RWPE1 (cell line): ENCODE data around the gene CFAP74.

Experiments
- CTCF ChIA-PET: fragments of 350-600 bp; sonication (Branson Sonifier 250); formaldehyde crosslinking; extraction: SDS; loops from one replicate; lab custom pipeline; 2021; lab: Yijun Ruan, JAX
- POLR2A ChIA-PET: fragments of 400-600 bp; formaldehyde crosslinking; extraction: SDS; loops from one replicate; lab custom pipeline; 2020; ENCODE audit warnings: antibody characterized with exemption; ENCODE audit not compliant: low non-redundant PET; lab: Yijun Ruan, JAX
- DNase-seq: peaks from one replicate; pipeline ENCODE4 v3.0.0; 2012; ENCODE audit warnings: low spot score
- H3K27ac ChIP-seq: fragments of 450-650 bp; 2 replicates; pipeline ENCODE4 v1.5.1; 2017
- CTCF ChIP-seq: fragments of 450-650 bp; conservative IDR thresholded peaks from 2 replicates; pipeline ENCODE4 v1.5.1; 2017; ENCODE audit warnings: low read depth, mild to moderate bottlenecking

Gene CFAP74

DNA sequence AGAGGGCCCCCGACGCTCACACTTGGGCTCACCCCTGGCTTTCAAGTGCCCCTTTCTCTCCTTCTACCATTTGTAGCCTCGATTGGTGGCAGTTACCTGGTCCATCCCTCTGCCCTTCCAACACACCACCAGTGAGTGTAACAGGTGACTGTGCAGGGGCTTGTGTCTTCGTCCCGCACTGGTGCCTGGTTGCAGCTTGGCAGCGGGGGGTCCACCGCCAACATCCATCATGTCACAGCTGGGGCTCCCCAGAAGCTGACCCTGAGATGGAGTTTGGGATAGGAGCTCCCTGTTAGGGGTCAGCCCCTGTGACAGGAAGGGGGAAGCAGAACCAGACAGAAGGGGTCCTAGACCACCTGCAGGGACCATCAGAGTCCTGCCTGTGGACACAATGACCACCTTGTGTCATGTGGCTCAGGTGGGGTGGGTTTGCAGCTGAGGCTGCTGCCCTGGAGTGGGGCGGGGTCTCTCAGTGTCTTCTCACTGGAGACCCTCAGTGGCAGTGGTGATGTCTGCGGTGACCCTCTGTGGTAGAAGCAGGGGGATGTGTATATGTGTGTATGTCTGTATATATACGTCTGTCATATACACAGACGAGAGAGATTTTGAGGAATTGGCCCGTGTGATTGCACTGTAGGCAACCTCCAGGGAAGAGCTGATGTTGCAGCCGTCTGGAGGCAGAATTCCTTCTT is 92.1 kb downstream of the CFAP74 start:
- DNase-seq: no peak
- no peak overlapping the region for H3K27ac ChIP-seq
- POLR2A ChIA-PET: no interaction called here
- CTCF ChIA-PET: no interaction called here
- TF ChIP-seq CTCF: no peak

DNA sequence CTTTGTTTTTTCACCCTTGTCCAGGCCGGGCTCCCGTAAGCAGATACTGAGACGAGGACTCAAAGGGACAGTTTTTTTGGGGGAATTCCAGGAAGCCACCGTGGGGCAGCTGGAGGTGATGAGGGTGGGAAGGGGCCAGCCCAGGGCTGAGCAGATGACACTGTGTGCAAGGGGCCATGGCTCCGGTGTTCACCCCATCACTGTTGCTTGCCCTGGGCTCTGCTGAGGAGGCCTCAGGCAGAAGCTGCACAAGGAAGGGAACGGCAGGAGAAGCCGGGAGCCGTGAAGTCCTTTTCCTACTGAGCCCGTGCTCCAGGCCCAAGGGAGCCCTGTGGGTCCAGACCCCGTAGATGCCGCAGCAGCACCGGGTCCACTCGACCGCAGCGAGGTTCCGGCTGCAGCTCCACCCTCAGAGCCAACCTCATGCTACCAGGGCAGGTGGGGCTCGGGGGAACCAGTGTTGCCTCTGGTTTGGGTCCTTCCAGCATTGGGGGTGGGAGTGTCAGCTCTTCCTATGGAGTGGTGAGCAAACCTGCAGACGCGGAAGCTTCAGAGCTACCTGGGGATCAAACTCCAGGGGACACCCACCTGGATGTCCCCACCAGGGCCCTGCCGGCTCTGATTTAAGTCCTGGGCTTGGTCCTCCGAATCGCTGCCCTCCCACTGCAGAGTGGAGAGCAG is 92.8 kb downstream of the CFAP74 start:
- no peak for TF ChIP-seq CTCF
- ChIA-PET CTCF (interaction anchor here (0.5 kb wide), 1 partner anchor 71 kb away, joined by 3 read pairs; no protein-coding TSS in a partner anchor), POLR2A (no interaction called here)
- H3K27ac ChIP-seq: no peak overlapping the region
- DNase-seq: no peak

DNA sequence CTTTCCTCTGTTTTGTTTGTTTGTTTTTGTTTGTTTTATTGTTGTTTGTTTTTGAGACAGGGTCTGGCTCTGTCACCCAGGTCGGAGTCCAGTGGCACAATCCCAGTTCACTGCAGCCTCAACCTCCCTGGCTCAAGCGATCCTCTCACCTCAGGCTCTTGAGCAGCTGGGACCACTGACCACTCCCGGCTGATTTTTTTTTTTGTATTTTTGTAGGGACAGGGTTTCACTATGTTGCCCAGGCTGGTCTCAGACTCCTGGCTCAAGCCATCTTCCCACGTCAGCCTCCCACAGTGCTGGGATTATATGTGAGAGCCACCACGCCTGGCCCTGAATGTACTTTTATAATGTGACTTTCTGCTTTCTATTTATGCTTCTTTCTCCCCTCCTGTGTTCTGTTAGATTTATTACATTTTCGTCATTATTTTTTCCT is 93.5 kb downstream of the CFAP74 start:
- POLR2A ChIA-PET: no interaction called here
- H3K27ac ChIP-seq: peak overlapping the region; percentile 91; the same call in 1 of the 2 replicates
- no peak for DNase-seq
- TF ChIP-seq CTCF: no peak
- CTCF ChIA-PET: interaction anchor here (0.6 to 1.0 kb wide), 6 partner anchors 8 to 186 kb away, joined by 3 to 7 read pairs (median 3); partner anchors contain the start of gene CDK11A

DNA sequence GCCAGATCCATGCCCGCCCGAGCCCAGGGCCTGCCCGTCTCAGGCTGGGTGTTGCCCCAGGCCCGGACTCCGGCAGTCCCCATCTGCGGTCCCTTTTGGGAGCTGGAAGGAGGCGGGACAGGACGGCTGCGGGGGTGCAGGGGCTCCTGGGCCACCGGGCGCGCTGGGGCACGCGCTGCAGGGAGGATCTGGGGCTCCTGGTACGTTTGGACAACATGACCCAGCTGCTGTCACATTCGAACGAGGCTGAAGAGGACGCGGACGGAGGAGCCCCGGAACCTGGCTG is 95.1 kb downstream of the CFAP74 start:
- TF ChIP-seq CTCF: no peak
- CTCF ChIA-PET: interaction anchor here (0.9 to 1.8 kb wide), 8 partner anchors 10 to 150 kb away, joined by 3 to 6 read pairs (median 4); partner anchors contain the start of gene NADK
- POLR2A ChIA-PET: interaction anchor here (0.5 to 1.1 kb wide), 3 partner anchors 11 to 156 kb away, joined by 3 read pairs; partner anchors contain the start of genes PRKCZ and TMEM52
- DNase-seq: no peak
- H3K27ac ChIP-seq: peak overlapping the region; percentile 91

DNA sequence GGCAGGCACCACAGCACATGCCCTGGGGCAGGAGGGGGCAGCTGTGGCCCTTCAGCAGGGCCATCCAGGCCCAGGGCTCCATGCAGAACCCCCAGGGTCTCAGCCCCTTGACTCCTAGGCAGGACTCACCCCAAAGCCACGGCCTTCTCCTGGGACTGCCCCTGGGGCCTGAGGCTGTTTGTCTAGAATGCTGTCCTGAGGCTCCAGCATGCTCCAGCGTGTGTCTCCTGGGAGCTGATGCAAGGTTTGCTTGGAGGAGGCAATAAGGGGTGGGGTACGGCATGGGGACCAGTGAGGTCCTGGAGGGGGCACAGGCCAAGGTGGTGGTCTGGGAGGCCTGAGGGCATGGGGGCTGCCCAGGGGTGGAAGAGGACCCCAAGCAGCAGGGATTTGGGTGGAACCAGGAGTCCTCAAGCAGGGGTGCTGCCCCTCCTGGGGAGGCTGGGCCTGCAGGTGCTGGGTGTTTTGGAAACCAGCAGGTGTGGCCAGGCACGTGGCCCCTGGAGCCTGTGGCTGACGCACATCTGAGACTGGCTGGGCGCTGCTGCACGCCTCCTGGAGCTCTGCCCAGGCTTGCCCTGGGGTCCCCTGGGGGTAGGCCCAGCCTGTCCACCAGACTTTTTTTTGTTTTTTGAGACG is 96.4 kb downstream of the CFAP74 start:
- ChIA-PET CTCF (interaction anchor here (0.6 to 1.5 kb wide), 4 partner anchors 19 to 239 kb away, joined by 3 to 4 read pairs (median 3); no protein-coding TSS in a partner anchor), POLR2A (interaction anchor here (1.0 to 1.1 kb wide), 2 partner anchors 15 to 143 kb away, joined by 3 read pairs; partner anchors contain the start of gene PRKCZ)
- peak; percentile 70 for DNase-seq

More for the DNA sequence above, 96.4 kb downstream of the CFAP74 start:
- peak overlapping the region; percentile 91 for H3K27ac ChIP-seq
- TF ChIP-seq CTCF: no peak
